Testis (tissue), 3 donors: ENCODE data around the gene ASB1. TPM values are rescaled to one million over a fixed set of nuclear protein-coding genes. Genes with fewer than 3 reads are reported as not detected.

ENCODE experiments used
- DNase-seq: peaks from one replicate; pipeline ENCODE4 v3.0.0-alpha.2; 2019
- H3K27ac ChIP-seq, 2 donors: fragments of 200-600 bp; sonication (generic); one replicate each; pipeline ENCODE4 v1.5.1; 2019
- H3K27me3 ChIP-seq: fragments of 200-600 bp; sonication (generic); one replicate; pipeline ENCODE4 v1.5.1; 2019
- H3K36me3 ChIP-seq: fragments of 200-600 bp; sonication (generic); one replicate; pipeline ENCODE4 v1.5.1; 2017; ENCODE audit warnings: low read depth; ENCODE audit errors: missing control alignments
- H3K4me1 ChIP-seq: fragments of 200-600 bp; sonication (generic); one replicate; pipeline ENCODE4 v1.5.1; 2019
- H3K4me3 ChIP-seq, 2 donors: fragments of 200-600 bp; sonication (generic); one replicate each; pipeline ENCODE4 v1.5.1; 2017 to 2019
- H3K9me3 ChIP-seq: fragments of 200-600 bp; sonication (generic); one replicate; pipeline ENCODE4 v1.5.1; 2017
- POLR2A ChIP-seq: fragments of 450-650 bp; IDR thresholded peaks from one replicate; pipeline ENCODE4 v1.6.1; 2017; ENCODE audit warnings: antibody characterized with exemption, mild to moderate bottlenecking, moderate library complexity
- WGBS, 2 donors: methylation state at CpG; one replicate each; pipeline ENCODE4 v1.1.5; 2018; 5-methylcytosine and 5-hydroxymethylcytosine counted together
- intact Hi-C: fragments of 100-400 bp; cut with DNase I; formaldehyde crosslinking; loops from one replicate; pipeline ENCODE4 v1.15.1; 2023; ENCODE audit warnings: low total_unique reads
- polyA plus RNA-seq: library from polyadenylated mRNA; stranded (reverse); fragments of 350-450 nt; fragmentation: Illumina TruSeq; extraction: RNeasy Lipid Tissue Mini Kit (QIAGEN cat#74804); gene quantifications from one replicate; pipeline ENCODE4 v1.2.3, GENCODE V29; 2014; ENCODE audit warnings: low read depth, low replicate concordance; ENCODE audit not compliant: insufficient read depth
- total RNA-seq, 2 donors: library from RNA; depleted of rRNA; stranded (reverse); fragments of >200 nt; gene quantifications; one replicate each; pipeline ENCODE4 v1.2.3, GENCODE V29; 2016
- TF ChIP-seq, protein P1 (sequence below), 3 experiments: fragments of 450-650 bp in 2 of 3; fragments of 200-600 bp in 1 of 3; sonication (generic) in 1 of 3; IDR thresholded peaks; one replicate each; pipeline ENCODE4 v1.5.1; 2016 to 2019; ENCODE audit warnings: antibody characterized with exemption in 3 of 3, mild to moderate bottlenecking in 2 of 3, moderate library complexity in 1 of 3

Gene ASB1
- total and polyA plus RNA-seq, 3 donors from 2014 or later: 31.4 to 52.5 (median 41.9) TPM

DNA sequence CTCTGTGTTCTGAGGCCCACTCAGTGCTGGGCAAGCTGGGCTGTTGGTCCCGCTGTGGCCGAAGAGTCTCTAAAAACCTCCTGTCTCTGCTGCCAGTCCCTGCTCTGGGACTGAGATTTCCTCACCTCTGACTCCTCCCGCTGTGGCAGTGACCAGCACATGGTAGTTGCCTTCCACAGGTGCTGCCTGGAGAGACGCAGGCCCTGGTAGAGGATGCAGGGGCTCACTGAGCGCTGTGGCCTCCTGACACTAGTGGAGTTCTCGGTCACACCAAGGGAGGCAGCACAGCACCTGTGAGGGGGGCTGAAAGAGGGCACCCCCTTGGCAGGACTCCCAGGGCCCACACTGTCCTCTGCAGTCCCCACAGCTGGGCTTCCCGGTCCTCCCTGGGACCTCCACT lies 3.8 kb upstream of the ASB1 start:
- Histone ChIP-seq H3K36me3 (no peaks in the 10 kb centered on the region), H3K9me3 (no peaks in the 10 kb centered on the region), H3K4me3 (no peak overlapping the region), H3K27me3 (no peaks in the 10 kb centered on the region), H3K4me1 (peaks cover 32% of the 10 kb centered on the region), H3K27ac (no peak overlapping the region)
- TF ChIP-seq POLR2A: no peak
- TF ChIP-seq, protein P1, sequence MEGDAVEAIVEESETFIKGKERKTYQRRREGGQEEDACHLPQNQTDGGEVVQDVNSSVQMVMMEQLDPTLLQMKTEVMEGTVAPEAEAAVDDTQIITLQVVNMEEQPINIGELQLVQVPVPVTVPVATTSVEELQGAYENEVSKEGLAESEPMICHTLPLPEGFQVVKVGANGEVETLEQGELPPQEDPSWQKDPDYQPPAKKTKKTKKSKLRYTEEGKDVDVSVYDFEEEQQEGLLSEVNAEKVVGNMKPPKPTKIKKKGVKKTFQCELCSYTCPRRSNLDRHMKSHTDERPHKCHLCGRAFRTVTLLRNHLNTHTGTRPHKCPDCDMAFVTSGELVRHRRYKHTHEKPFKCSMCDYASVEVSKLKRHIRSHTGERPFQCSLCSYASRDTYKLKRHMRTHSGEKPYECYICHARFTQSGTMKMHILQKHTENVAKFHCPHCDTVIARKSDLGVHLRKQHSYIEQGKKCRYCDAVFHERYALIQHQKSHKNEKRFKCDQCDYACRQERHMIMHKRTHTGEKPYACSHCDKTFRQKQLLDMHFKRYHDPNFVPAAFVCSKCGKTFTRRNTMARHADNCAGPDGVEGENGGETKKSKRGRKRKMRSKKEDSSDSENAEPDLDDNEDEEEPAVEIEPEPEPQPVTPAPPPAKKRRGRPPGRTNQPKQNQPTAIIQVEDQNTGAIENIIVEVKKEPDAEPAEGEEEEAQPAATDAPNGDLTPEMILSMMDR (IDR thresholded peaks at IDR 0.05): no peak
- DNase-seq: no peak
- intact Hi-C loops: no loop called here
- 75 to 98% methylated on average over 2 to 7 of the region's 7 CpGs for WGBS, 2 donors

DNA sequence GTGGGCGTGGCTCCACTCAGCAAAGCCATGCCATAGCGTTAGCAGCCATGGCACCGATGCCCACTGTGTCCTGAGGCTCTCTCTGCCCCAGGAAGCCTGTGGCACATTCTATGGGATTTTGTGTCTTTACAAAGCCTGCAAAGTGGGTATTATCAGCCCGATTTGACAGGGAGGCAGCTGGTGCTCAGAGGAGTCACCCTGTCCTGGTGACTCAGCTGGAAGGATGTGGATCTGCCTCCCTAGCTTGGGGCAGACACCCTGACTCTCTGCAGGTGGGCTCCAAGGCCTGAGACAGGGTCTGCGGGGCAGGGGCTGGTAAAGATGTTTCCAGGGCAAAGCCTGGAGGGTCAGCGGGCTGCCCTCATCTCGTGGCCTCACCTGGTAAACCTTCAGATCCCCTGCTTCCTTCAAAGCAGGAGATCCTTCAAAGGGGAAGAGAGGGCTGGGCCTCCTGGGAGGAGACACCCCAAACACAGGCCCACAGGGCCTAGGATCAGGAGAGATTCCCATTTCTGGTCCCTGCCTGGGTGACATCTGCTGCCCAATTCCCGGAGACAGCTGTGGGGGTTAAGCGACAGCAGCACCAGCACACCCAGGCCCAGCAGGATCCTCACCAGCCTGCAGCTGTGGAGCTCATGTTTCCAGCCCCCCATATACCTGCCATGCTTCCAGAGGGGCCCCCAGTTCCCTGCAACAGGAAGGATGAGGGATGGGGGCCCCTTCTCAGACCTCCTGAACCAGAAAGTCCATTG lies 3.0 kb upstream of the ASB1 start:
- intact Hi-C loops: no loop called here
- WGBS, 2 donors: 86 to 94% methylated on average over 9 of the region's 9 CpGs
- Histone ChIP-seq H3K9me3 (no peaks in the 10 kb centered on the region), H3K27ac (no peak overlapping the region), H3K27me3 (no peaks in the 10 kb centered on the region), H3K4me3 (no peak overlapping the region), H3K36me3 (no peaks in the 10 kb centered on the region), H3K4me1 (peaks cover 37% of the 10 kb centered on the region)
- DNase-seq: no peak
- TF ChIP-seq, protein P1 (IDR thresholded peaks at IDR 0.05): no peak
- TF ChIP-seq POLR2A: no peak

DNA sequence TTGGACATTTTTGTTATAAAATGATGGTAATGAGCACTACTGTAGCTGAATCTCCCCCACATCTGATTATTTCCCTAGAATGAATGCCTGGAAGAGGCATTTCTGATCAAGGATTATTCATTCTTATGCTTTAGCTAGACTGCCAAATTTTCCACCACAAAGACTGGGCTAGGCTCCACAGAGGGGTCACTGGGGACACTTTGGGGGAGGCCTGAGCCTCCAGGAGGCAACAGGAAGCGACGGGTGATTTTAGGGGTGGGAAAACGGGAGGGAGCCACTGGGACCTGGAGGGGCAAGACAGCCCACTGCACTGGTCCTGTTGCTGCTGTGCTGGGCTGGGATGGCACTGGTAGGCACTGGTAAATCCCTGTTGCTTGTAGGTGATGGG lies 2.4 kb upstream of the ASB1 start:
- 71 to 83% methylated on average over 3 of the region's 3 CpGs for WGBS, 2 donors
- intact Hi-C loops: no loop called here
- no peak overlapping the region for H3K27ac ChIP-seq
- H3K4me1 ChIP-seq: peaks cover 37% of the 10 kb centered on the region
- no peaks in the 10 kb centered on the region for H3K27me3 ChIP-seq
- H3K36me3 ChIP-seq: no peaks in the 10 kb centered on the region
- DNase-seq: no peak
- no peak for TF ChIP-seq POLR2A
- TF ChIP-seq, protein P1 (IDR thresholded peaks at IDR 0.05): no peak
- H3K4me3 ChIP-seq: no peak overlapping the region
- no peaks in the 10 kb centered on the region for H3K9me3 ChIP-seq

DNA sequence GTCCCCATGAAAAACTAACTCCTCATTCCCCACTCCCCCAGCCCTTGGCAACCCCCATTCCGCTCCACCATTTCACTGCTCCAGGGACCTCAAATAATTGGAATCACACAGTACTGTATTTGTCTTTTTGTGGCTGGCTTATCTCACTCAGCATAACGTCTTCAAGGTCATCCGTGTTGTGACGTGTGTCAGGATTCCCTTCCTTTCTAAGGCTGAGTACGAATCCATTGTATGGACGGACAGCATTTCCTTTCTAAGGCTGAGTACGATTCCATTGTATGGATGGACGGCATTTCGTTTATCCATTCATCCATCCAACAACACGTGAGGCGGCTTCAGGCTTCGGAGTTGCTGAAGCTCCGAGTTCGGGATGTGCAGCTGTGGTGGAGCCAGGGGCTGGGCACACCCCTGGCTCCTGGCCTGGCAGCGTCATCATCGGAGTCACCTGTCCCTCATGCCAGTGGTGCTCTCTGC lies 1.2 kb upstream of the ASB1 start:
- peak; percentile 68 for DNase-seq
- H3K36me3 ChIP-seq: no peaks in the 10 kb centered on the region
- peak overlapping the region; percentile 94 to 95 for H3K27ac ChIP-seq
- H3K4me3 ChIP-seq: peak overlapping the region; percentile 78 to 97
- TF ChIP-seq, protein P1 (IDR thresholded peaks at IDR 0.05): no peak
- TF ChIP-seq POLR2A: no peak
- H3K27me3 ChIP-seq: no peaks in the 10 kb centered on the region
- H3K4me1 ChIP-seq: peaks cover 37% of the 10 kb centered on the region
- intact Hi-C loops: no loop called here
- H3K9me3 ChIP-seq: no peaks in the 10 kb centered on the region
- WGBS, 2 donors: 31 to 39% methylated on average over 9 to 16 of the region's 16 CpGs
